GM12874 (cell line): Measurements from ENCODE around the gene KCNH6.

Experiments
- TF ChIP-seq, protein P1 (sequence below): IDR thresholded peaks from 2 replicates; pipeline ENCODE4 v1.5.1; 2011; ENCODE audit warnings: low read depth, mild to moderate bottlenecking, control low read depth, low read length, moderate library complexity; ENCODE audit not compliant: insufficient read depth

KCNH6 gene

GRCh38 chr17:63514974-63515373 is 8.2 kb upstream of the KCNH6 start:
- TF ChIP-seq, protein P1, sequence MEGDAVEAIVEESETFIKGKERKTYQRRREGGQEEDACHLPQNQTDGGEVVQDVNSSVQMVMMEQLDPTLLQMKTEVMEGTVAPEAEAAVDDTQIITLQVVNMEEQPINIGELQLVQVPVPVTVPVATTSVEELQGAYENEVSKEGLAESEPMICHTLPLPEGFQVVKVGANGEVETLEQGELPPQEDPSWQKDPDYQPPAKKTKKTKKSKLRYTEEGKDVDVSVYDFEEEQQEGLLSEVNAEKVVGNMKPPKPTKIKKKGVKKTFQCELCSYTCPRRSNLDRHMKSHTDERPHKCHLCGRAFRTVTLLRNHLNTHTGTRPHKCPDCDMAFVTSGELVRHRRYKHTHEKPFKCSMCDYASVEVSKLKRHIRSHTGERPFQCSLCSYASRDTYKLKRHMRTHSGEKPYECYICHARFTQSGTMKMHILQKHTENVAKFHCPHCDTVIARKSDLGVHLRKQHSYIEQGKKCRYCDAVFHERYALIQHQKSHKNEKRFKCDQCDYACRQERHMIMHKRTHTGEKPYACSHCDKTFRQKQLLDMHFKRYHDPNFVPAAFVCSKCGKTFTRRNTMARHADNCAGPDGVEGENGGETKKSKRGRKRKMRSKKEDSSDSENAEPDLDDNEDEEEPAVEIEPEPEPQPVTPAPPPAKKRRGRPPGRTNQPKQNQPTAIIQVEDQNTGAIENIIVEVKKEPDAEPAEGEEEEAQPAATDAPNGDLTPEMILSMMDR = no peak

- TF ChIP-seq, protein P1 = no peak
Measured at GRCh38 chr17:63515426-63515825, 7.7 kb upstream of the KCNH6 start.

GRCh38 chr17:63516910-63517824 is 6.0 kb upstream of the KCNH6 start:
- TF ChIP-seq, protein P1 = no peak

GRCh38 chr17:63517825-63518534 is 5.2 kb upstream of the KCNH6 start:
- TF ChIP-seq, protein P1 = no peak

GRCh38 chr17:63519116-63519881 is 3.9 kb upstream of the KCNH6 start:
- TF ChIP-seq, protein P1 = no peak

DNA sequence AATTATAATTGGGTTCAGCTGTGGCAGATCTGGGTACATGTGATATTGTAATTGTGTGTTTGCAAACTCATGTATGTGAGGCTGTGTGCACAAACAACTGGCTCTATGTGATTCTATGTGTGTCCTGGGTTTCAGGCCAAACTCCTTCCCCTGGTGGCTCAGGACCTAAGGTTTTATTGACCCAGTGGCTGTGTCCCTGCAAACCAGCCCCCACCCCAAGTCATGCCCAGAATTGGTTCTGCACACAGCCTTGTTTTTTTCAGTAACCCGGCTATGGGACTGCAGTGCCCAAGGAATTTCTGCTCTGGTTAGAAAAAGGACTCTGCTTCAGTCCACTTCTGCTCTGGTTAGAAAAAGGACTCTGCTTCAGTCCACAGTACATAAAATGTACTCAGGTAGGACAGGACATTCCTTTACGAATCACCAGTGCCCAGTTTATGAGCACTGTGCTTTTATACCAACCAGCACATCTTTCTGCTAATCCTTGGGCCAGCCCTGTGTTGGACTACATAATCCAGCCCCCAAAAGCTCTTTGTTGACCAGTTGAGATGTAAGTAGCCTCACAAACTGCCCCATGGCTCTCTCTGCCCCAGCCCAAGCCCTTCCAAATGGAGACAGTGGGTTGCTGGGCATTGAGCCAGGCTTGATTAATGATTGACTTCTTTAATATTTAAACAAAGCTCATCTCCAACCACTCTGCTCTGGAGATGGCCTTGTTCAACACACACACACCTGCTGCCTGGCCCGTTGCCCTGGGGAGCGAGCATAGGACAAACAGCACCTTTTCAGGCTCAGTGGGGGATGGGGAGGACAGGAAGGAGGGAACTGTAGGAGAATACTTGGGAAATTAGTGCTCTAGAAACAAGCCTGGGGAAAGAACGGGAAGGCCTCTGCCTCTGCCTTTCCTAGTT is 2.9 kb upstream of the KCNH6 start:
- TF ChIP-seq, protein P1 = no peak
